Measurements from ENCODE around the gene TRAPPC4.

TRAPPC4 gene

DNA sequence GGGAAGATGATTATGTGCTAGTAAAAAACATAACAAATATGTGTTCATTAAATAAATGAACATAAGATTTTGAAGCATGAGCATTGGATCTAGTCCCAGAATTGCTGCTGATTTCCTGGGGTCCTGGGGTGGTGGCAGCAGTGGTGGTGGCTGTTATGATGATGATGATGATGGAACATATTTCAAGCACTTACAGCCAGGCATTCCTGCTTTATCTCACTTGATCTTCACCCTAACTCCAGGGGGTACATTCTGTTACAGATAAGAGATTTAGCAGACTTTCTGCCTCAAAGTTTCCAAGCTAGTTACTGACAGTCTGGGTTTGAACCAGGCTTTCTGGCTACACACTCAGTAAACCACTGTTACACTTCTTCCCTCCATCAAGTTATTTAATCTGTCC is 5.2 kb downstream of the TRAPPC4 start:
- no peak for DNase-seq (ENCODE audit: low spot score in 2 of 2)
- H3K4me1 ChIP-seq = peaks cover 7% of the 10 kb centered on the region; the same call in 1 of the 2 replicates
- H3K36me3 ChIP-seq (replicated peaks) = peaks cover 77% of the 10 kb centered on the region
- no peak overlapping the region for H3K4me3 ChIP-seq
- H3K9me3 ChIP-seq = no peaks in the 10 kb centered on the region
- in situ Hi-C loops (cut with MboI; ENCODE audit: low sequenced_read_pairs) = no loop called here
- no peaks in the 10 kb centered on the region for H3K27me3 ChIP-seq (ENCODE audit: low read depth)

DNA sequence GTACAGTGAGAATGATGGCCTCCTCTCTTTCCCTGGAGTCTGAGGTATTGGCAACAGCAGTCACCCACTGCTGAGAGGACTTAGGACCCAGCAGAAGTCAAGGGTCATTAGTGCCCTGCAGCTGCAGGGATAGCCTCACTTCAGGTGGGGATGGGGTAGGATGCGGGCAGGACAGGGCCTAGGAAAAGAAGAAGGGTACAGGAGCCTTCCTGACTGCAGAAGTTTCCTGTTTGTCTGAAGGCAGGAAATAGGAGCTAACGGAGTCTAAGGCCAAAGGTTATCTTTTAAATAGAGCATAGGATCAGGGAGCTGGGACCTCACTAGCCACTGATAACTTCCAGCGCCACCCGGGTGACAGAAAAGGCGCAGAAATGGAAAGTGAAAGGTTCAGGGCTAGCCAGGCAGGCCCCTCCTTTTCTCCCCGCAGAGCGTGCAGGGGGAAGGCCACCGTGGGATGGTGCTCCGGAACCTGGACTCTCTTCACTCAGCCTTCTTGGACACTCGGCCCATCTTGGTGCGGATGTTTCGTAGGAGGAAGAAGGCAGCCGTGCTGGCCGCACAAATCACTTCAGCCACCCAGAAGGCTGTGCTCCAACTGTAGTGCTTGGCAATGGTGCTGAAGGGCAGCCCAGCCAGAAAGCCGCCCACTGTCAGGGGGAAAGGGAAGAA is 6.0 kb downstream of the TRAPPC4 start:
- in situ Hi-C loops (cut with MboI; ENCODE audit: low sequenced_read_pairs) = no loop called here
- H3K27me3 ChIP-seq (ENCODE audit: low read depth) = no peaks in the 10 kb centered on the region
- H3K36me3 ChIP-seq (replicated peaks) = peaks cover 80% of the 10 kb centered on the region
- no peaks in the 10 kb centered on the region for H3K9me3 ChIP-seq
- DNase-seq (ENCODE audit: low spot score in 2 of 2) = no peak
- no peak overlapping the region for H3K4me3 ChIP-seq
- H3K4me1 ChIP-seq = peaks cover 14% of the 10 kb centered on the region

DNA sequence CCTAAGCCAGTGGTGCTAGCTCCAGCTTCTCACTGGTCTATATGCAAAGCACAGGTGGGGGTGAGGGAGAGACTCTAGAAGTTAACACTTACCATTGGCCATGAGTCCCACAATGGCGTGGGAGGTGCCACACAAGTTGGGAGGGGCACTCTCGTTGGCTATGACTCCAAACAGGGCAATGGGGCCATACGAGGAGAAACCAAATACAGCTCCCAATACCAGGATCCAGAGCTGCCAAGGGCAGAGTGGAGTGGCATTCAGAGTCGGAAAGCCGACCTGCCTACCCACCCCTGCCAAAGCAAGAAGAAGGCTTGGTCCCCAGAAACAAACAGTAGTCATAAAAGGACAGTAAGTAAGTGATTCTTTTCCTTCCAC is 6.5 kb downstream of the TRAPPC4 start:
- Histone ChIP-seq H3K4me1 (peaks cover 10% of the 10 kb centered on the region), H3K36me3 (replicated peaks) (peaks cover 77% of the 10 kb centered on the region)

DNA sequence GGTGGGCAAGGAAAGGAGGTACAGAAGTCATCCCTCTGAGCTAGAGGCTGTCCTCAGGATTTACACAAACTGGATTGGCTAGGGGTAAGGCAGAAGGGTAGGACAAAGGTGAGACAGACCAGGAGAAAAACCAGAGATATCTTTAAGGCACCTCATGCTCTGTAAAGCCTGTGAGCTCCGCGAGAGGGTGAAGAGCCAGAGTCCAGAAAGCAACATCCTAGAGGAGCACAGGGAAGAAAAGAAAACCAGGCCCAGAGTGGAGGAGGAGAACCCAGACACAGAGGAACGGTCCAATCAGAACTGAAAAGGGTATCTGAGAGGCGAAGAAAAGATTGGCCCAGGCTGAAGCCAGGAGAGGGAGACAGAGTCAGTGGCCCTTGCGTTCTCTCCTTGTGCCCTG is 7.0 kb downstream of the TRAPPC4 start:
- DNase-seq (ENCODE audit: low spot score in 2 of 2) = no peak
- Histone ChIP-seq H3K9me3 (no peaks in the 10 kb centered on the region), H3K36me3 (replicated peaks) (peaks cover 74% of the 10 kb centered on the region), H3K27me3 (ENCODE audit: low read depth) (no peaks in the 10 kb centered on the region), H3K4me3 (no peak overlapping the region), H3K4me1 (peaks cover 10% of the 10 kb centered on the region)
- in situ Hi-C loops (cut with MboI; ENCODE audit: low sequenced_read_pairs) = no loop called here

More for the DNA sequence above, 6.5 kb downstream of the TRAPPC4 start:
- no peak for DNase-seq (ENCODE audit: low spot score in 2 of 2)
- Histone ChIP-seq H3K4me3 (no peak overlapping the region), H3K9me3 (no peaks in the 10 kb centered on the region), H3K27me3 (ENCODE audit: low read depth) (no peaks in the 10 kb centered on the region)
- in situ Hi-C loops (cut with MboI; ENCODE audit: low sequenced_read_pairs) = no loop called here

DNA sequence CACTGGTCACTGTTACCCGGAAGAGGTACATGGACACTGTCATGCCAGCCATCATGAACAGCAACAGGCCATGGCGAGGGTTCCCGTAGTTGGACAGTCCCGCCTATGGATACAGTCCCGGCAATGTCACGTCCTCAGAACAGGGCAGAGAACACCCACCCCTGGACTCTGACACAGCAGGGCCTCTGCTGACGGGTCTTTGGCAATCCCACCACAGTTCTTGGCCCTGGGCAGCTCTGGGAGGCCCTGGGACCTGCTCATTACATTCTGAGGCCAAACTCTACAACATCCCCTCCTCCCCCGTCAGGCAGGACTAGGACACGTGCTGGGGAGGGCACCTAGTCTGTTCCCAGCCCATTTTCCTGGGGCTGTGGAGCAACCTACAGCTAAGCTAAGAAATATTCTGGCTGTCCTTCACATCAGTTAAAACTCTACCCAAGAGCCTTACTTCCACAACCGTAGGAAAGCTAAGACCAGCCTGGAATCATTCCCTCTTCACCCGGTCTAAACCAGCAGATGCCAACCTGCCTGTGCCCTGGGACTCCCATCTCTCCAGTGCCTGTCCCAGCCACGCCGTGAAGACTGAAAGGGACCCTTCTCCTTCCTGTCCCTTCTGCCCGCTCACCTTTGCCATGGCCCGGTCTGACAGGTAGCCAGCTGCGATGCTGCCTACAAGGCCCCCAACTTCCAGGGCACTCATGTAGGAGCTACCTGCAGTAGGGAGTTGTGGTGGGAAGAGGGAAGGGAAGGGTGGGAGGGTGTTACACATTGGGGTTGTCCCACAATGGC is 7.6 kb downstream of the TRAPPC4 start:
- Histone ChIP-seq H3K9me3 (no peaks in the 10 kb centered on the region), H3K27me3 (ENCODE audit: low read depth) (no peaks in the 10 kb centered on the region), H3K4me3 (no peak overlapping the region), H3K36me3 (replicated peaks) (peaks cover 70% of the 10 kb centered on the region), H3K4me1 (peaks cover 10% of the 10 kb centered on the region)
- DNase-seq (ENCODE audit: low spot score in 2 of 2) = no peak
- in situ Hi-C loops (cut with MboI; ENCODE audit: low sequenced_read_pairs) = no loop called here

DNA sequence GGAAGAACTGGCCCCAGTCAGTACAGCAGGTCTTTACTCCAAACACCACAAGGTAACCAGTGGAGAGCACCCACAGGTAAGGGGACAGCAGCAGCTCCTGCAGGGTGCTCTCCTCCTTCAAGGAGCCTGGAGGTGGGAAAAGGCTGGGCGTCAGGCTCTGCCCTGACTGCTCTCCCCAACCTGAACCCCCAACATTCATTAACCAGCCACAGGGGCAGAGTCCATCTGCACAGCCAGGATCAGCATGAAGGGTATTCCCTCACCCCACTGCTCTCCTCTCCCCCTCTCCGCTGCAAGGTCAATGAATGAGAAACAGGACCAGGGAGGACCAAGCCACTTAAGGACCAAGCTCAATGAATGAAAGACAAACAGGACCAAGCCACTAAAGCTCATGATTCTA is 8.4 kb downstream of the TRAPPC4 start:
- in situ Hi-C loops (cut with MboI; ENCODE audit: low sequenced_read_pairs) = no loop called here
- DNase-seq (ENCODE audit: low spot score in 2 of 2) = no peak
- no peak overlapping the region for H3K4me3 ChIP-seq
- no peaks in the 10 kb centered on the region for H3K27me3 ChIP-seq (ENCODE audit: low read depth)
- peaks cover 10% of the 10 kb centered on the region for H3K4me1 ChIP-seq
- H3K36me3 ChIP-seq (replicated peaks) = peaks cover 66% of the 10 kb centered on the region
- no peaks in the 10 kb centered on the region for H3K9me3 ChIP-seq

DNA sequence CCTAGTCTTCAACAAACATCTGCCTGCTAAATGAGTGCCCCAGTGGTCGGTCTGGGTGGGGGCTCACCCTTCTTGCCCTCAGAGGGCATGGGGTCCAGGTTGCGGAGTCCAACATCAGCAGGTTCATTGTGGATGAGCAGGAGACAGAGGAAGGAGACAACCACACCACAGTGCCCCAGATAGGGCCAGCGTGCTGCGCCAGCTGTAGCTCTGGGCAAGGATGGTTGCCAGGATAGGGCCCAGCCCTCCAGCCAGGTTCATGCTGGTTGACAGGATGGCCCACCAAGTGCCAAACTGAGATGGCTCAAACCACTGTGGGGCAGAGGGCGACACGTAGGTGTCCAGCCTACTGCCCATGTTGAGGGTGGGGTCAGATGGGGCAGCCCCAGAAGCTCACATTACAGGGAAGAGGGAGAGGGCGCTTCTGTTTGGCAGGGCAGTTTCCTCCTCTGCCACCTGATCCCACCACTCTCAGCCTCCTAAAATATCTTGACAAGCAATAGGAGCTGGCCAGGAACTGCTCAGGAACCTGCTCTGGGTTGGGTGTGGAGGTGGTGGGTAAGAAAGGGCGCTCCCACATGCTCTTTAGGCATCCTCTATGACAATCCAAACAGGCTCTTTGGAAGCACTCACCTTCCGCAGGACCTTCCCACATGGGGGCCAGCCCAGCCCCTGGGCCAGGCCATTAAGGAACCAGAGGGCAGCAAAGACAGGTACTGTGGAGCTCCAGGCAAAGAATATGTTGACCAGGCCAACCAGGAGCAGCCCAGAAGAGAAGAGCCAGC is 9.2 kb downstream of the TRAPPC4 start:
- Histone ChIP-seq H3K27me3 (ENCODE audit: low read depth) (no peaks in the 10 kb centered on the region), H3K4me1 (peaks cover 10% of the 10 kb centered on the region), H3K9me3 (no peaks in the 10 kb centered on the region), H3K36me3 (replicated peaks) (peaks cover 60% of the 10 kb centered on the region), H3K4me3 (no peak overlapping the region)
- in situ Hi-C loops (cut with MboI; ENCODE audit: low sequenced_read_pairs) = no loop called here
- DNase-seq (ENCODE audit: low spot score in 2 of 2) = no peak

DNA sequence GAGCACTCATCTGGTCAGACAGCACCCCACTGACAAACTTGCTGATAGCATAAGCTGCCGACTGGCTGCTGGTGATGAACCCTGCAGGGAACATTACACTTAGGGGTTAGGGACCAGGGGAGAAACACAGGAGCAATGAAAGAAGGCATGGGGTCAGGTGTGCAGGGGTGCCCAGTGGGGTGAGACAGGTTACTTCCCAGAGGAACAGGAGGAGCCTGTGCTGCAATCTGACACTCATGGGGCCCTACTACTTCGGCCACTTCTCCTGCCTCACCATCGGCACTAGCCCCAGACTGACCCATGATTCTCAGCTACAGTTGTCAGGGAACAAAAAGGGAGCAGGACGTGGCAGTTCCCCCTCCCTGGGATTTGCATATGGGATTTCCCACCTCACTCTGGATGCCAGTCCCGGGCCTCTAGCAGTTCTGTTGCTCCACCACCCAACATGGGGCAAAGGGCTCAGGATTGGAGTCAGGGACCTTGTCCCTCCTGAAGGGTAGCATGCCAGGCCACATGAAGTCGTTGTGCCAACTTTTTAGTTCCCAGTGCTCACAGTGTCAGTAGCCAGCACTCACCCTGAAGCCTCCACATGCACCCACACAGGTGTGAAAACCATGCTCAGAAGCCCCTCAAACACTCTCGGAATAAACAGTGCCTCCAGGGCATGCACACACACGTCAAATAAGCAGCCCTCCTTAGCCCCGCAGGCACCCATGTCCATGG is 9.9 kb downstream of the TRAPPC4 start:
- H3K36me3 ChIP-seq (replicated peaks) = peaks cover 54% of the 10 kb centered on the region

DNA sequence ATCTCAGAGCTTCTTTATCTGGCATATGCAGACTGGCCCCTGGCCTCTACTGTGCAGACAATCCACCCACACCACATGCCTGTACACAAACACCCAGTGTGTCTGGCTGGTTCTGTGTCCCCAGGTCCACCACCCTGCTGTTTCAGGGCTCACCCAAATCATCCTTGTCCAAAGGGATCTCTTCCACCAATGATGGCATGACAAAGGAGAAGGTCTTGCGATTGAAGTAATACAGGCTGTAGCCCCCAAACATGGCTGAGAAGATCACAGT is 10.4 kb downstream of the TRAPPC4 start:
- DNase-seq (ENCODE audit: low spot score in 2 of 2) = no peak
- Histone ChIP-seq H3K4me1 (peaks cover 10% of the 10 kb centered on the region), H3K4me3 (peak overlapping the region; percentile 79), H3K27me3 (ENCODE audit: low read depth) (no peaks in the 10 kb centered on the region), H3K36me3 (replicated peaks) (peaks cover 49% of the 10 kb centered on the region), H3K9me3 (no peaks in the 10 kb centered on the region)
- in situ Hi-C loops (cut with MboI; ENCODE audit: low sequenced_read_pairs) = no loop called here

More for the DNA sequence above, 9.9 kb downstream of the TRAPPC4 start:
- peaks cover 10% of the 10 kb centered on the region for H3K4me1 ChIP-seq
- in situ Hi-C loops (cut with MboI; ENCODE audit: low sequenced_read_pairs) = no loop called here
- no peak for DNase-seq (ENCODE audit: low spot score in 2 of 2)
- no peaks in the 10 kb centered on the region for H3K9me3 ChIP-seq
- H3K27me3 ChIP-seq (ENCODE audit: low read depth) = no peaks in the 10 kb centered on the region
- H3K4me3 ChIP-seq = no peak overlapping the region

DNA sequence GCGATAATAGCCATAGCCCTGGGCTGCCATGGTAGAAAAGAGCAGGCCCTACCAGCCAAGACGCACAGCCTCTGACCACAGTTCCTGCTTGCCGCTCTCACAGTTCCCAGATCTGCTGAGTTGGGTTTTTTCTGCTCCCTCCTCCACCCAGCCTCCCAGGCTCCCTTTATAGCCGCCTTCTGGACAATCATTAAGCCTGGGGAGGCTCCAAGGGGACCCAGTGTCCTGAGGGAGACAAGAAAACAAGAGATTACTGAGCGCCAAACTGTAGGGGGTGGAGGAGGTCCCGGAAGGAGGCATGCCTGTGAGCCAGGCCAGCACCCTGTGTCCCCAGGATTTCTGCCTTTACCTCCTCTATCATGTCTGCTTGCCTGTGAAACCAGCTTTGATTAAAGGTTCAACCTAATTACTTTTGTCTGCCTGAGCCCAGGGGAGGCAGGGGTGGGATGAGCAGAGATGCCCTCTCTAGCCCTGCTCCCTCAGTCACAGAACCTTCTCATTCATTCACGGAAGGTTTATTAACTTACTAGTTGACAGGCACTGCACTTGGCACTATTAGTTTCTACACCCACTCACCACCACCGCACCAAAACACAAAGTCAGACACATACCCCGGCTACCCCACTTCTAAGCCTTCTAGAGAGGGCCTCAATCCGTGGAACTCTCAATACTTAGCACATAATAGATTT is 10.9 kb downstream of the TRAPPC4 start:
- Histone ChIP-seq H3K4me3 (peak overlapping the region; percentile 79), H3K9me3 (no peaks in the 10 kb centered on the region), H3K27me3 (ENCODE audit: low read depth) (no peaks in the 10 kb centered on the region), H3K4me1 (peaks cover 10% of the 10 kb centered on the region), H3K36me3 (replicated peaks) (peaks cover 44% of the 10 kb centered on the region)
- in situ Hi-C loops (cut with MboI; ENCODE audit: low sequenced_read_pairs) = loop anchor here (5.0 kb wide), 1 partner anchor 68 kb away; a partner anchor contains a TSS
- DNase-seq (ENCODE audit: low spot score in 2 of 2) = peak; percentile 49 to 54

DNA sequence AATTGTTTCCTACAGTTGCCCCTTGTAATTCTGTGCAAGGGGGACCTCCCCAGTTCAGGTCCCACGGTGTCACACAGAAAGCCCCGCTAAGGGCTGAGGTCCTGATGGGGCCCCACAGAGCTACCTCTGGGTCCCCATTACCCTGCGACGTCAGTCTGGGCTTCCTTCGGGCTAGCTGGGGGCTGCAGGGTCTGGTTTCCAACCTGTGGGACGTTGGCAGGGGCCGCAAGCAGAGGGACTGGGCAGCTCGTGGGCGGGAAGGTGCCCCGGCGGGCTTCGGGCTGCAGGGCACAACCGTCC is 11.4 kb downstream of the TRAPPC4 start:
- no peaks in the 10 kb centered on the region for H3K9me3 ChIP-seq
- H3K4me1 ChIP-seq = peaks cover 10% of the 10 kb centered on the region
- peak overlapping the region; percentile 79 for H3K4me3 ChIP-seq
- H3K36me3 ChIP-seq (replicated peaks) = peaks cover 39% of the 10 kb centered on the region
- in situ Hi-C loops (cut with MboI; ENCODE audit: low sequenced_read_pairs) = loop anchor here (5.0 kb wide), 1 partner anchor 67 kb away; a partner anchor contains a TSS
- no peak for DNase-seq (ENCODE audit: low spot score in 2 of 2)
- no peaks in the 10 kb centered on the region for H3K27me3 ChIP-seq (ENCODE audit: low read depth)

DNA sequence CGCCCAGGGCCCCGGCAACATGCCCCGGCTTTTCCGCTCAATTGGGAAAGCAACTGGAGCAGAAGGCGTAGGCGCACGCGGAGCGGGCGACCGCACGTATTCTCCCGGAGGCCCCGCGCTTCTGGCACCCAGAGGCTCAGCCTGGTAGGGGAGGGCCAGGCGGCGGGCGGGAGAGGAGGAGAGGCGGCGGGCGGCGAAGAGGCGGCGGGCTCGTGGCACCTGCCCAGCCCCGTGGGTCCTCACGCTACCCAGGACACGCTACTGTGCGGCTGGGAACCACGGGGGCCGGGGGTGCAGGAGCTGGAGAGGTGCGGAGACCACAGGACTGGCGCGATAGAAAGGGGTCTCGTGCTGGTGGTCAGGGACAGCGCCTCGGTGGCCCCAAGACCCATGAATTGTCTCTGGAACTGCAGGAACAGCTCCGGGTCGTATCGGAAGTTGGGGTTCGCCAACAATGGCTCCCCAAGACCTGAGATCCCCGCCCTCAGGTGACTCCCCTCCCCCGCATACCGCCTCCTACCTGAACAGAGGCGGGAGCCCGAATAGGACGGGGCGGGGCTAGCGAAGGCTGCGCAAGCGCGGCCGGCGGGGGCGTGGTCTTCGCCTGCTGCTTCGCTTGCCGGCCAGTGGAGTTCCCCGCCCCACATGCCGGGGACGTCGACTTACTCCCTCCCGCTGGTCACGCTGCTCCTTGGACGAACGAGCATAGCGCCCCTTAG is 11.9 kb downstream of the TRAPPC4 start, which contains the start of gene SLC37A4:
Gene SLC37A4 (minus strand): TSS at position 549 of the 719 bp plus-strand sequence.
- no peaks in the 10 kb centered on the region for H3K9me3 ChIP-seq
- H3K36me3 ChIP-seq (replicated peaks) = peaks cover 34% of the 10 kb centered on the region
- H3K4me1 ChIP-seq = peaks cover 10% of the 10 kb centered on the region
- no peaks in the 10 kb centered on the region for H3K27me3 ChIP-seq (ENCODE audit: low read depth)
- peak within 1 kb of the TSS; percentile 79 for H3K4me3 ChIP-seq
- DNase-seq (ENCODE audit: low spot score in 2 of 2) = peak; percentile 96 to 99
- in situ Hi-C loops (cut with MboI; ENCODE audit: low sequenced_read_pairs) = loop anchor here (5.0 kb wide), 1 partner anchor 67 kb away; a partner anchor contains a TSS

All from HAP-1 (cell line).